A673 (cell line): ENCODE measurements around the gene TRAPPC10. TPM values are rescaled to one million over a fixed set of nuclear protein-coding genes. Genes with fewer than 3 reads are reported as not detected.

Experiments used
- BruUV-seq: library from RNA; stranded (reverse); fragments of 400-500 nt; replicated peaks from 2 replicates; lab custom pipeline; 2021; lab: Mats Ljungman, UMichigan
- CTCF ChIA-PET: fragments of 300-600 bp; sonication (Branson Sonifier 250); formaldehyde crosslinking; loops from one replicate; lab custom pipeline; 2022; ENCODE audit warnings: antibody characterized with exemption; lab: Charles Lee
- POLR2A ChIA-PET: fragments of 300-600 bp; sonication (Branson Sonifier 250); formaldehyde crosslinking; loops from one replicate; lab custom pipeline; 2022; ENCODE audit warnings: antibody characterized with exemption; ENCODE audit not compliant: low non-redundant PET; lab: Charles Lee
- DNase-seq: peaks from one replicate; pipeline ENCODE4 v3.0.0-alpha.2; 2015; ENCODE audit warnings: low spot score
- H3K27ac ChIP-seq: fragments of 200-600 bp; sonication (generic); 2 replicates; pipeline ENCODE4 v1.5.1; 2016; ENCODE audit warnings: mixed run types, low read depth, mild to moderate bottlenecking, mixed read lengths, antibody characterized with exemption, low read length; ENCODE audit not compliant: poor library complexity, severe bottlenecking
- H3K27me3 ChIP-seq: fragments of 200-600 bp; sonication (generic); replicated peaks from 2 replicates; pipeline ENCODE4 v1.6.1; 2017; ENCODE audit warnings: mixed run types, low read depth, mild to moderate bottlenecking, mixed read lengths, antibody characterized with exemption, low read length; ENCODE audit not compliant: insufficient read depth, poor library complexity
- H3K36me3 ChIP-seq: fragments of 200-600 bp; sonication (generic); 2 replicates; pipeline ENCODE4 v1.6.1; 2016; ENCODE audit warnings: mixed run types, mild to moderate bottlenecking, mixed read lengths, antibody characterized with exemption, low read length; ENCODE audit not compliant: insufficient read depth, poor library complexity, severe bottlenecking
- H3K4me1 ChIP-seq: fragments of 200-600 bp; sonication (generic); 2 replicates; pipeline ENCODE4 v1.6.1; 2017; ENCODE audit warnings: mixed run types, mild to moderate bottlenecking, mixed read lengths, antibody characterized with exemption, low read length; ENCODE audit not compliant: insufficient read depth, poor library complexity, severe bottlenecking
- H3K4me3 ChIP-seq: fragments of 200-600 bp; sonication (generic); 2 replicates; pipeline ENCODE4 v1.5.1; 2016; ENCODE audit warnings: low read depth, mixed run types, mild to moderate bottlenecking, mixed read lengths, low read length; ENCODE audit not compliant: poor library complexity, severe bottlenecking
- H3K9me3 ChIP-seq: fragments of 200-600 bp; sonication (generic); 2 replicates; pipeline ENCODE4 v1.6.1; 2016; ENCODE audit warnings: mixed run types, low read depth, mild to moderate bottlenecking, mixed read lengths, antibody characterized with exemption, low read length; ENCODE audit not compliant: poor library complexity, severe bottlenecking
- CTCF ChIP-seq: fragments of 300-800, 200-600 bp; sonication (generic); conservative IDR thresholded peaks from 2 replicates; pipeline ENCODE4 v1.5.1; 2017; ENCODE audit warnings: low read depth, mild to moderate bottlenecking, antibody characterized with exemption, low read length, moderate library complexity, mixed read lengths
- EZH2 ChIP-seq: fragments of 200-600 bp; sonication (generic); IDR thresholded peaks from 2 replicates; pipeline ENCODE4 v1.6.1; 2017; ENCODE audit warnings: borderline replicate concordance, low read depth, mild to moderate bottlenecking, mixed read lengths, antibody characterized with exemption, low read length; ENCODE audit not compliant: poor library complexity, severe bottlenecking
- intact Hi-C: fragments of 100-400 bp; cut with micrococcal nuclease; formaldehyde crosslinking; loops from one replicate; pipeline ENCODE4 v1.10.0; 2022; ENCODE audit not compliant: unreplicated experiment
- total RNA-seq: library from RNA; stranded (reverse); gene quantifications from 2 replicates; pipeline ENCODE4 v1.2.3, GENCODE V29; 2021

Gene TRAPPC10
- total RNA-seq, 1 experiment from 2014 or later = 51.4 TPM

- no peak overlapping the region for H3K4me3 ChIP-seq
- H3K9me3 ChIP-seq = no peaks in the 10 kb centered on the region
- CTCF ChIA-PET = no interaction called here
- no TSS peak for BruUV-seq
- H3K27me3 ChIP-seq = no peaks in the 10 kb centered on the region
- no peaks in the 10 kb centered on the region for H3K4me1 ChIP-seq
- H3K36me3 ChIP-seq = peaks cover 11% of the 10 kb centered on the region
- intact Hi-C loops = no loop called here
- TF ChIP-seq EZH2 (no peak), CTCF (no peak)
- DNase-seq = no peak
- no peak overlapping the region for H3K27ac ChIP-seq
- POLR2A ChIA-PET = no interaction called here
Measured at GRCh38 chr21:43972850-43973633, 39.1 kb upstream of the TRAPPC10 start.

DNA sequence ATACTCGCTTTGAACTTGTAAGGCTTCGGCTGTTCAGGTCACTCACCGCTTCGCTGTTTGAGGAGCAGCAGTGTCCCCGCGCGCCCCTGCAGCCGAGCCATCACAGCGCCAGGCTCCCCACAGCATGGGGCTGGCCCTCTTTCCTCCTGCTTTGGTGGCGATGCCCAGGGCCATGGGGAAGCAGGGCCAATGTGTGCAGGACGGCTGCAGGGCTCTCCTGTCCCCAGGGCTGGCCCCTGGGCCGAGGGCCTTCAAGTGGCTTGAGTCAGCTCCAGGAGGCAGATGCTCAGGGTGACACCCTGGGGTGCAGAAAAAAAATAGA lies 38.5 kb upstream of the TRAPPC10 start:
- POLR2A ChIA-PET = no interaction called here
- CTCF ChIA-PET = no interaction called here
- H3K27me3 ChIP-seq = no peaks in the 10 kb centered on the region
- BruUV-seq = no TSS peak
- no peak overlapping the region for H3K27ac ChIP-seq
- H3K9me3 ChIP-seq = no peaks in the 10 kb centered on the region
- H3K4me1 ChIP-seq = no peaks in the 10 kb centered on the region
- DNase-seq = no peak
- H3K4me3 ChIP-seq = no peak overlapping the region
- H3K36me3 ChIP-seq = peaks cover 17% of the 10 kb centered on the region
- TF ChIP-seq EZH2 (no peak), CTCF (no peak)
- intact Hi-C loops = no loop called here

GRCh38 chr21:43974791-43975468 lies 37.2 kb upstream of the TRAPPC10 start:
- no peak overlapping the region for H3K4me3 ChIP-seq
- H3K36me3 ChIP-seq = peaks cover 22% of the 10 kb centered on the region
- H3K9me3 ChIP-seq = no peaks in the 10 kb centered on the region
- intact Hi-C loops = loop anchor here (1.0 kb wide), 1 partner anchor 165 kb away; no protein-coding TSS in a partner anchor
- no peaks in the 10 kb centered on the region for H3K4me1 ChIP-seq
- TF ChIP-seq CTCF = no peak
- no peak for TF ChIP-seq EZH2
- BruUV-seq = no TSS peak
- POLR2A ChIA-PET = no interaction called here
- CTCF ChIA-PET = interaction anchor here (0.6 to 1.2 kb wide), 5 partner anchors 60 to 166 kb away, joined by 3 to 14 read pairs (median 4); no protein-coding TSS in a partner anchor
- H3K27me3 ChIP-seq = no peaks in the 10 kb centered on the region
- no peak for DNase-seq
- no peak overlapping the region for H3K27ac ChIP-seq
